AG20443 (cell line): Measurements from ENCODE around the gene KHNYN.

ENCODE experiments used
- DNase-seq: peaks from one replicate; pipeline ENCODE4 v3.0.0; 2012; ENCODE audit warnings: low spot score, mixed read lengths

Gene KHNYN

DNA sequence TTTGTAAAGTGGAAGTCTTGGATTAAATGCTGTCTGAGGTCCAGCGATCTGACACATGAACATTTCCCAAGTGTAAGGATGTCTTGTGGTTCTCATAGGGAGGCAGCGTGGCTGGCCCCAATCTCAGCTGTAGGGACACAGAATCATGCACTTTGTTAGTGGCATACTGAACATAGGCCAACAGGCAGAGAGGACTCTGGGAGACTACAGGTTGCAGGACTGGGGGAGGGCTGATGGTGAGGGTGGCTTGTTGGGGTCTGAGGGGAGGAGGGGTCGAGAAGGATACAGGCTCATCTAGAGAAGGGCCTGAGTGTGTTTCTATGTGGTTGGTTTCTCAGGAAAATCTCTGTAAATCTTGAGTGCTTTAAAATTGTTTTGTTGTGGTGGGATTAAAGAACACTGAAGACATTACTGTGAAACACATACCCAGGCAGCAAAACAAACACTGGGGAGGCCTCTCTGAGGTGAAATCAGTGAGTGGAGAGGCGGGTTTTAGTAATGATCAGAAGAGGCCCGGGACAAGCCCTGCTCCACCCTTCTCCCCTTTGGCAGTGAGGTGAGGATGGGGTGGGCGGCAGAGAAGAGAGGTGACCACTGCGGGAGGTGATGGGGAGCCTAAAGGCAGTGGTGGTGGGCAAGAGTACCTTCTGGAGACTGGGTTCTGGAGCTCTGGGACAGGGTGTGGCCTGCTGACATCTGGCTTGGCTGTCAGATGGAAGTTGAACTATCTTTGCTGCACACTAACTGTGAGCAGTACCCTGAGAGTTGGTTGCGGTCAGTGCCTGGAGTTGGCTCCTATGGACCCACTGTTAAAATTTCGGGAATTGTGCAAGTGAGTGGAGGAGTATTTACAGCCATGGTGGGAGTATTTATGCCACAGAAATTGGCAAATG, 27.7 kb upstream of the KHNYN start:
- no peak for DNase-seq

DNA sequence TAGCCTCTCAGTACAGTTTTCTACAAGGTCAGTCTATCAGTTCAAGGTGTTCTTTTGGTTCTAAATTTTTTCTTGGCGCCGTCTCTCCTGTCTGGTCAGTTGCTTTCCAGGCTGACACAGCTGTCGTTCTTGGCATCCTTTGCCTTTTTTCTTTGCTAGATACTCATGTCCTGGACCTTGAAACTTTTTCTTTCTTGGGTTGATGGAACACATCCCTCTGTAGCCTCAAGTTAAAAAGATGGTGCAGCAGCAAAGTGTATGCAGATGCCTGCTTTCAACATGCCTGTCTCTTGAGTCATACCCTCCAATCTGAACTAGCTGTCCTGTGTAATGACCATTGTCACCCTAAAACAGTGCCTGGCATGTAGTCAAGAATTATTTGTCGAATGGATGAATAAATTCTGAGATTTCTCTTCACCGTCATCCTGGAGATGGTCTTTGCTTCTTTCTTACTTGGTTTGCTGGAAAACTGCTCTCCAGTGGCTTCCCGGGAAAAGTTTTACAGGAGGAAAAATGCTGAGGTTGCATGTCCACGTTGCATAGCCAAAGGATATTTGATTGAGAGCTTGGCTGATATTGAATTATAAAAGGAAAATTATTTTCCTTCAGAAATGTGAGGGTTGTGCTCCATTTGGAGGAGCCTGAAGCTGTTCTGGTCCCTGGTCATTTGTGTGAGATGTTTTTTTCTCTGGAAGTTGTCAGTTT, 26.3 kb upstream of the KHNYN start:
- peak; percentile 43 for DNase-seq

GRCh38 chr14:24404814-24405213, 24.9 kb upstream of the KHNYN start:
- DNase-seq: no peak

DNA sequence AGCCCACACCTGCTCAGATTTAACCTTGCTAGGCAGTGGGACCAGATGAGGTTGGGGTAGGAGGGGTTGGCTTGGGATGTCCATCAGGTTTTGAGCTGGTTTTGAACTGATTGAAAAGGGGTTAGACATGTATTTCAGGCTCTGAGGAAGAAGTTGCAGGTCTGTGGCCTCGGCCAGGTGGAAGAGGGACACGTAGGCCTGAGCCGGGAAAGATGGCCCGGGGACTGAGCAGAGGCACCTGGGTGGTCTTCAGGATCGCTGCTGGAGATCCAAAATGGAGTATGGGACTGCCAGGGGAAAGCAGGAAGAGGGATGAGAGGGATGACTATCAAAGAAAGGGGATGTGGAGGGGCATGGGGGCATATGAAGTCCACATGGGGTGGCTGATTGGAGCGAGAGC, 23.3 kb upstream of the KHNYN start:
- DNase-seq: no peak

- no peak for DNase-seq
Measured at GRCh38 chr14:24407608-24408325, 22.0 kb upstream of the KHNYN start.

- no peak for DNase-seq
Measured at GRCh38 chr14:24408764-24409163, 21.0 kb upstream of the KHNYN start.

DNA sequence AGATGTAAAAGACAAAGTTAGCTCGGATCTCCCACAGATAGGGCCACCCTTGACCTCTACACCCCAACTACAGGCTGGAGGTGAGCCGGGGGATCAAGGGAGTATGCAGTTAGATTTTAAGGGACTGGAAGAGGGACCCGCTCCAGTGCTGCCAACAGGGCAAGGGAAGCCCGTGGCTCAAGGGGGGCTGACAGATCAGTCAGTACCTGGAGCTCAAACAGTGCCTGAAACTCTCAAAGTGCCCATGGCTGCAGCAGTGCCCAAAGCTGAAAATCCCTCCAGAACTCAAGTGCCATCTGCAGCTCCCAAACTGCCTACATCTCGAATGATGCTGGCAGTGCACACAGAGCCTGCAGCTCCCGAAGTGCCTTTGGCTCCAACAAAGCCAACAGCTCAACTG, 20.6 kb upstream of the KHNYN start:
- no peak for DNase-seq

DNA sequence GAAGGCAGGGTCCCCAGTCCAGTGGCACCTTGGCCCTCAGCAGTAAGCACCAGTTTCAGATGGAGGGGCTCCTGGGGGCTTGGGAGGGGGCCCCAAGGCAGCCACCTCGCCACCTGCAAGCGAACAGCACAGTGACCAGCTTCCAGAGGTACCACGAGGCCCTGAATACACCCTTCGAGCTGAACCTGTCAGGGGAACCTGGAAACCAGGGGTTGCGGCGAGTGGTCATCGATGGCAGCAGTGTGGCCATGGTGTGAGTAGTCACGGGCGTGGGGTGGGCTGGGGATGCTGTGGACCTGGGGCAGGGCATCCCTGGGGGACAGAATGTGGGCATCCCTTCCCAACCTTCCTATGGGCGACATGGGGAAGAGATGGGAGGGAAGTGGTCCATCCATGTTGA, 19.8 kb upstream of the KHNYN start:
- DNase-seq: no peak

GRCh38 chr14:24411443-24412389, 18.0 kb upstream of the KHNYN start:
- DNase-seq: peak; percentile 76

GRCh38 chr14:24414077-24414476, 15.7 kb upstream of the KHNYN start:
- no peak for DNase-seq

GRCh38 chr14:24414732-24415420, 14.9 kb upstream of the KHNYN start:
- DNase-seq: no peak

DNA sequence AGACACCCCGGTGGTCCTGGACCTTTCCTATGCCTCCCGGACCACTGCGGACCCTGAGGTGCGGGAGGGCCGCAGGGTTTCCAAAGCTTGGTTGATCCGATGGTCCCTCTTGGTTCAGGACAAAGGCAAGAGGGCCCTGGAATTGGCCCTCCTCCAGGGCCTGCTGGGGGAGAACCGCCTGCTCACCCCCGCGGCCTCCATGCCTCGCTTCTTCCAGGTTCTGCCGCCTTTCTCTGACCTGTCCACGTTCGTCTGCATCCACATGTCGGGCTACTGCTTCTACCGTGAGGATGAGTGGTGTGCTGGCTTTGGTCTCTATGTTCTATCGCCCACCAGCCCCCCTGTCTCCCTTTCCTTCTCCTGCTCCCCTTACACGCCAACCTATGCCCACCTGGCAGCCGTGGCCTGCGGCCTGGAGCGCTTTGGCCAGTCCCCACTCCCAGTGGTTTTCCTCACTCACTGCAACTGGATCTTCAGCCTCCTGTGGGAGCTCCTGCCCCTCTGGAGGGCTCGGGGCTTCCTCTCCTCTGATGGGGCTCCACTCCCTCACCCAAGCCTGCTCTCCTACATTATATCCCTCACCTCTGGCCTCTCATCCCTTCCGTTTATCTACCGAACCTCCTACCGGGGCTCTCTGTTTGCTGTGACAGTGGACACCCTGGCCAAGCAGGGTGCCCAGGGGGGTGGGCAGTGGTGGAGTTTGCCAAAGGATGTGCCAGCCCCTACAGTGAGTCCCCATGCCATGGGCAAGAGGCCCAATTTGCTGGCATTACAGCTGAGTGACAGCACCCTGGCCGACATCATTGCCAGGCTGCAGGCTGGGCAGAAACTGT, 14.1 kb upstream of the KHNYN start:
- no peak for DNase-seq

DNA sequence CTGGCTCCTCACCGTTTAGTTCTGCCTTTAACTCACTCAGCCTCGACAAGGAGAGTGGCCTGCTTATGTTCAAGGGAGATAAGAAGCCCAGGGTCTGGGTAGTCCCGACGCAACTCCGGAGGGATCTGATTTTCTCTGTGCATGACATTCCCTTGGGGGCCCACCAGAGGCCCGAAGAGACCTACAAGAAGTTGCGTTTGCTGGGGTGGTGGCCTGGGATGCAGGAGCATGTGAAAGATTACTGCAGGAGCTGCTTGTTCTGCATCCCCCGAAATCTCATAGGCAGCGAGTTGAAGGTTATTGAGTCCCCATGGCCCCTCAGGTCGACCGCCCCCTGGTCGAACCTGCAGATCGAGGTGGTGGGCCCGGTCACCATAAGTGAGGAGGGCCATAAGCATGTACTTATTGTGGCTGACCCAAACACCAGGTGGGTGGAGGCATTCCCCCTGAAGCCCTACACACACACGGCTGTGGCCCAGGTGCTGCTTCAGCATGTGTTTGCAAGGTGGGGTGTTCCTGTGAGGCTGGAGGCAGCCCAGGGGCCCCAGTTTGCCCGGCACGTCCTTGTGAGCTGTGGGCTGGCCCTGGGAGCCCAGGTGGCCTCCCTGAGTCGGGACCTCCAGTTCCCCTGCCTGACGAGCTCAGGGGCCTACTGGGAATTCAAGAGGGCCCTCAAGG, 13.4 kb upstream of the KHNYN start:
- no peak for DNase-seq

- DNase-seq: no peak
Measured at GRCh38 chr14:24416932-24417619, 12.7 kb upstream of the KHNYN start.

DNA sequence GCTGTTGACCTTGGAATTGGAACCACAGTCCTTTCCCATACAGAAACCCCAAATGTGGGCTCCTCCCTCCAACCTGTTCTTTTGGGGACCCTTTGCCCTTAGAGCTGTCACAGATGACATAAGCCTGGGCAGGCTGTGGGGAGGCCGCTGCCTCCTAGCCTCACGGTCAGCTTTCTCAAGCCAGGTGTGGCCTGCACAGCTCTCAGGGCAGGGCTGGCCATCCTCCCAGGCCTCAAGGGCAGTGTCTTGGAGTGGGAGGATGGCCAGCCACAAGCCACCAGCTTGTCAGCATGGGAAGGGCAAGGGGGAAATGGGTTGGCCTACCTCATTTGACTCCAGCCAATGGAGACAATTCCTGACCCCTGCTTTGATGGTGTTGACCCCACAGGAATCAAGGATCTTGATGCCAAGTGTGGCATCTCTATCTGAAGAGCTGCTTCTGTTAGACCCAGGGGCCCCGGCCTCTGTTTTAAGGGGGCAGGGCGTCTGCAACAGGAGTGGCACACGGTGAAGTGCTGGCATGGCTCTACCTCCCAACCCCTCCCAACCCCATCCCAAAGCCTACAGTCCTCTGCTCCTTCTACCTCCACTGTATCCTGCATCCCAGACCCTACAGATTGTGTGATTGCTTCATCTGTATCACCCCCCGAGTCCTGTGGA, 11.8 kb upstream of the KHNYN start:
- no peak for DNase-seq

DNA sequence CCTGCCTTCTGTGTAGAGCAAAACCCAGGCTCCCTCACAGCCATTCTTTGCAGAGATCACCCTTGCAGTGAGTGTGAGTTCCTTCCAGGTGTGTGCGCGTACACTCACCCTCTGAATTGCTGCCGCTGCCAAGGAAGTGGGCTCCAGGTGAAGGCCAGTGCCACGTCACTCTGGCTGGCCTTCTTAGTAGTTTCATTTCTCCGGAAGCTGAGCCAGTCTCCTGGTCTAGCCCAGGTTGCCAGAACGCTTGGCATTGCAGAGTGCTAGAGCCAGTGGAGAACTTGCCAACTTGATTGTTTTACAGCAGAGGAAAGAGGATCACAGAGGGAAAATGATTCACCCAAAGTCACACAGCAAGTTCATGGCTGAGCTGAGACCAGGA, 11.3 kb upstream of the KHNYN start:
- DNase-seq: no peak

- no peak for DNase-seq
Measured at GRCh38 chr14:24422261-24422660, 7.5 kb upstream of the KHNYN start.
